ENCODE results near the gene PRRG2.
A peak's percentile ranks its signal among the peaks of the same experiment; 100 is the strongest.
"Not testable (repeated sequence)": the region's sequence is repeated elsewhere in the genome, so short reads cannot be mapped to it uniquely, and the experiment has no call there.

The PRRG2 gene

GRCh38 chr19:49616945-49617344, 35.8 kb downstream of the PRRG2 start:
- H3K4me1 ChIP-seq (ENCODE audit: control insufficient read depth in 5 of 5, insufficient read depth in 5 of 5, low read length in 5 of 5): peaks cover 0 to 32% (median 23%) of the 10 kb centered on the region in 5 donors
- H3K9me3 ChIP-seq (ENCODE audit: control insufficient read depth in 5 of 5, low read length in 5 of 5): no peaks in the 10 kb centered on the region
- peaks cover 0 to 68% (median 46%) of the 10 kb centered on the region in 5 donors for H3K36me3 ChIP-seq (ENCODE audit: control insufficient read depth in 5 of 5, insufficient read depth in 5 of 5, low read length in 5 of 5)
- H3K27me3 ChIP-seq (ENCODE audit: control insufficient read depth in 5 of 5, insufficient read depth in 4 of 5, low read length in 5 of 5): no peaks in the 10 kb centered on the region
- no peak overlapping the region for H3K9ac ChIP-seq (ENCODE audit: low read length in 5 of 5)
- no peak overlapping the region for H3K4me3 ChIP-seq (ENCODE audit: low read depth in 1 of 5, low read length in 5 of 5)
- no peak overlapping the region for H3K27ac ChIP-seq (ENCODE audit: low read depth, low read length)

GRCh38 chr19:49617860-49618259, 36.7 kb downstream of the PRRG2 start:
- H3K9me3 ChIP-seq (ENCODE audit: control insufficient read depth in 5 of 5, low read length in 5 of 5); H3K4me3 ChIP-seq (ENCODE audit: low read depth in 1 of 5, low read length in 5 of 5); H3K9ac ChIP-seq (ENCODE audit: low read length in 5 of 5); H3K27me3 ChIP-seq (ENCODE audit: control insufficient read depth in 5 of 5, insufficient read depth in 4 of 5, low read length in 5 of 5); H3K27ac ChIP-seq (ENCODE audit: low read depth, low read length): not testable (repeated sequence)
- H3K36me3 ChIP-seq (ENCODE audit: control insufficient read depth in 5 of 5, insufficient read depth in 5 of 5, low read length in 5 of 5): peaks cover 0 to 67% (median 47%) of the 10 kb centered on the region in 5 donors
- peaks cover 0 to 29% (median 16%) of the 10 kb centered on the region in 5 donors for H3K4me1 ChIP-seq (ENCODE audit: control insufficient read depth in 5 of 5, insufficient read depth in 5 of 5, low read length in 5 of 5)

GRCh38 chr19:49624967-49625910, 44.1 kb downstream of the PRRG2 start:
- Histone ChIP-seq H3K27me3 (ENCODE audit: control insufficient read depth in 5 of 5, insufficient read depth in 4 of 5, low read length in 5 of 5) (no peaks in the 10 kb centered on the region), H3K36me3 (ENCODE audit: control insufficient read depth in 5 of 5, insufficient read depth in 5 of 5, low read length in 5 of 5) (peaks cover 0 to 44% (median 30%) of the 10 kb centered on the region in 5 donors), H3K27ac (ENCODE audit: low read depth, low read length) (no peak overlapping the region), H3K9me3 (ENCODE audit: control insufficient read depth in 5 of 5, low read length in 5 of 5) (no peaks in the 10 kb centered on the region), H3K4me3 (ENCODE audit: low read depth in 1 of 5, low read length in 5 of 5) (no peak overlapping the region), H3K9ac (ENCODE audit: low read length in 5 of 5) (no peak overlapping the region), H3K4me1 (ENCODE audit: control insufficient read depth in 5 of 5, insufficient read depth in 5 of 5, low read length in 5 of 5) (peaks cover 0 to 16% (median 9%) of the 10 kb centered on the region in 5 donors)

- Histone ChIP-seq H3K4me3 (ENCODE audit: low read depth in 1 of 5, low read length in 5 of 5) (no peak overlapping the region), H3K36me3 (ENCODE audit: control insufficient read depth in 5 of 5, insufficient read depth in 5 of 5, low read length in 5 of 5) (peaks cover 0 to 38% (median 29%) of the 10 kb centered on the region in 5 donors), H3K9me3 (ENCODE audit: control insufficient read depth in 5 of 5, low read length in 5 of 5) (no peaks in the 10 kb centered on the region), H3K27me3 (ENCODE audit: control insufficient read depth in 5 of 5, insufficient read depth in 4 of 5, low read length in 5 of 5) (no peaks in the 10 kb centered on the region), H3K4me1 (ENCODE audit: control insufficient read depth in 5 of 5, insufficient read depth in 5 of 5, low read length in 5 of 5) (peaks cover 6 to 23% (median 16%) of the 10 kb centered on the region in 5 donors), H3K27ac (ENCODE audit: low read depth, low read length) (no peak overlapping the region), H3K9ac (ENCODE audit: low read length in 5 of 5) (no peak overlapping the region)
Observed at GRCh38 chr19:49626226-49626625, 45.1 kb downstream of the PRRG2 start.

GRCh38 chr19:49629659-49630058, 48.5 kb downstream of the PRRG2 start:
- Histone ChIP-seq H3K9me3 (ENCODE audit: control insufficient read depth in 5 of 5, low read length in 5 of 5) (no peaks in the 10 kb centered on the region), H3K4me1 (ENCODE audit: control insufficient read depth in 5 of 5, insufficient read depth in 5 of 5, low read length in 5 of 5) (peaks cover 7 to 29% (median 21%) of the 10 kb centered on the region in 5 donors), H3K27ac (ENCODE audit: low read depth, low read length) (no peak overlapping the region), H3K36me3 (ENCODE audit: control insufficient read depth in 5 of 5, insufficient read depth in 5 of 5, low read length in 5 of 5) (peaks cover 0 to 24% (median 19%) of the 10 kb centered on the region in 5 donors), H3K9ac (ENCODE audit: low read length in 5 of 5) (no peak overlapping the region), H3K27me3 (ENCODE audit: control insufficient read depth in 5 of 5, insufficient read depth in 4 of 5, low read length in 5 of 5) (no peaks in the 10 kb centered on the region), H3K4me3 (ENCODE audit: low read depth in 1 of 5, low read length in 5 of 5) (no peak overlapping the region)

GRCh38 chr19:49631014-49631588, 50.0 kb downstream of the PRRG2 start:
- peak overlapping the region in 1 of 5 donors; percentile 4 for H3K4me3 ChIP-seq (ENCODE audit: low read depth in 1 of 5, low read length in 5 of 5)
- no peak overlapping the region for H3K27ac ChIP-seq (ENCODE audit: low read depth, low read length)
- peaks cover 7 to 34% (median 22%) of the 10 kb centered on the region in 5 donors for H3K4me1 ChIP-seq (ENCODE audit: control insufficient read depth in 5 of 5, insufficient read depth in 5 of 5, low read length in 5 of 5)
- H3K27me3 ChIP-seq (ENCODE audit: control insufficient read depth in 5 of 5, insufficient read depth in 4 of 5, low read length in 5 of 5): no peaks in the 10 kb centered on the region
- H3K9ac ChIP-seq (ENCODE audit: low read length in 5 of 5): peak overlapping the region in 1 of 5 donors; percentile 84
- H3K9me3 ChIP-seq (ENCODE audit: control insufficient read depth in 5 of 5, low read length in 5 of 5): no peaks in the 10 kb centered on the region
- H3K36me3 ChIP-seq (ENCODE audit: control insufficient read depth in 5 of 5, insufficient read depth in 5 of 5, low read length in 5 of 5): peaks cover 0 to 26% (median 22%) of the 10 kb centered on the region in 5 donors

- H3K27me3 ChIP-seq (ENCODE audit: control insufficient read depth in 5 of 5, insufficient read depth in 4 of 5, low read length in 5 of 5): no peaks in the 10 kb centered on the region
- H3K4me3 ChIP-seq (ENCODE audit: low read depth in 1 of 5, low read length in 5 of 5): no peak overlapping the region
- H3K9ac ChIP-seq (ENCODE audit: low read length in 5 of 5): no peak overlapping the region
- peaks cover 7 to 39% (median 25%) of the 10 kb centered on the region in 5 donors for H3K4me1 ChIP-seq (ENCODE audit: control insufficient read depth in 5 of 5, insufficient read depth in 5 of 5, low read length in 5 of 5)
- no peak overlapping the region for H3K27ac ChIP-seq (ENCODE audit: low read depth, low read length)
- H3K36me3 ChIP-seq (ENCODE audit: control insufficient read depth in 5 of 5, insufficient read depth in 5 of 5, low read length in 5 of 5): peaks cover 0 to 28% (median 22%) of the 10 kb centered on the region in 5 donors
- H3K9me3 ChIP-seq (ENCODE audit: control insufficient read depth in 5 of 5, low read length in 5 of 5): no peaks in the 10 kb centered on the region
Observed at GRCh38 chr19:49631610-49632192, 50.6 kb downstream of the PRRG2 start.

GRCh38 chr19:49632576-49632975, 51.5 kb downstream of the PRRG2 start:
- H3K27ac ChIP-seq (ENCODE audit: low read depth, low read length): no peak overlapping the region
- H3K27me3 ChIP-seq (ENCODE audit: control insufficient read depth in 5 of 5, insufficient read depth in 4 of 5, low read length in 5 of 5): no peaks in the 10 kb centered on the region
- no peak overlapping the region for H3K9ac ChIP-seq (ENCODE audit: low read length in 5 of 5)
- no peaks in the 10 kb centered on the region for H3K9me3 ChIP-seq (ENCODE audit: control insufficient read depth in 5 of 5, low read length in 5 of 5)
- H3K4me1 ChIP-seq (ENCODE audit: control insufficient read depth in 5 of 5, insufficient read depth in 5 of 5, low read length in 5 of 5): peaks cover 7 to 42% (median 27%) of the 10 kb centered on the region in 5 donors
- H3K36me3 ChIP-seq (ENCODE audit: control insufficient read depth in 5 of 5, insufficient read depth in 5 of 5, low read length in 5 of 5): peaks cover 0 to 24% (median 17%) of the 10 kb centered on the region in 5 donors
- no peak overlapping the region for H3K4me3 ChIP-seq (ENCODE audit: low read depth in 1 of 5, low read length in 5 of 5)

GRCh38 chr19:49633273-49633672, 52.2 kb downstream of the PRRG2 start:
- not testable (repeated sequence) for H3K9me3 ChIP-seq (ENCODE audit: control insufficient read depth in 5 of 5, low read length in 5 of 5); H3K4me3 ChIP-seq (ENCODE audit: low read depth in 1 of 5, low read length in 5 of 5); H3K27ac ChIP-seq (ENCODE audit: low read depth, low read length); H3K9ac ChIP-seq (ENCODE audit: low read length in 5 of 5); H3K27me3 ChIP-seq (ENCODE audit: control insufficient read depth in 5 of 5, insufficient read depth in 4 of 5, low read length in 5 of 5)
- Histone ChIP-seq H3K4me1 (ENCODE audit: control insufficient read depth in 5 of 5, insufficient read depth in 5 of 5, low read length in 5 of 5) (peaks cover 7 to 49% (median 34%) of the 10 kb centered on the region in 5 donors), H3K36me3 (ENCODE audit: control insufficient read depth in 5 of 5, insufficient read depth in 5 of 5, low read length in 5 of 5) (peaks cover 0 to 20% (median 17%) of the 10 kb centered on the region in 5 donors)
